HEK293 (cell line): ENCODE results near the gene FLCN.

Source experiments
- EGR2 ChIP-seq: fragments of 450-650 bp; formaldehyde crosslinking; IDR thresholded peaks from 2 replicates; pipeline ENCODE4 v1.5.1; 2016; ENCODE audit warnings: low read depth, missing biosample characterization, missing genetic modification characterization
- FEZF1 ChIP-seq: fragments of 450-650 bp; formaldehyde crosslinking; IDR thresholded peaks from 2 replicates; pipeline ENCODE4 v1.5.1; 2016; ENCODE audit warnings: missing biosample characterization, missing genetic modification characterization
- GLIS1 ChIP-seq: fragments of 450-650 bp; formaldehyde crosslinking; IDR thresholded peaks from 2 replicates; pipeline ENCODE4 v1.5.1; 2016; ENCODE audit warnings: missing biosample characterization, missing genetic modification characterization
- HOXC10 ChIP-seq: sonication (generic); formaldehyde crosslinking; IDR thresholded peaks from 2 replicates; pipeline ENCODE4 v1.8.1; 2023; ENCODE audit warnings: mild to moderate bottlenecking, missing genetic modification reagents
- KLF16 ChIP-seq: fragments of 450-650 bp; formaldehyde crosslinking; IDR thresholded peaks from 2 replicates; pipeline ENCODE4 v1.5.1; 2017; ENCODE audit warnings: missing biosample characterization, missing genetic modification characterization
- KLF8 ChIP-seq: fragments of 450-650 bp; formaldehyde crosslinking; IDR thresholded peaks from 2 replicates; pipeline ENCODE4 v1.5.1; 2016; ENCODE audit warnings: missing biosample characterization, missing genetic modification characterization
- RBAK ChIP-seq: fragments of 450-650 bp; formaldehyde crosslinking; IDR thresholded peaks from 2 replicates; pipeline ENCODE4 v1.5.1; 2016; ENCODE audit warnings: missing biosample characterization, missing genetic modification characterization
- SP2 ChIP-seq: fragments of 450-650 bp; formaldehyde crosslinking; IDR thresholded peaks from 2 replicates; pipeline ENCODE4 v1.5.1; 2016; ENCODE audit warnings: missing biosample characterization, missing genetic modification characterization
- SP7 ChIP-seq: fragments of 450-650 bp; formaldehyde crosslinking; IDR thresholded peaks from 2 replicates; pipeline ENCODE4 v1.5.1; 2016; ENCODE audit warnings: missing biosample characterization, missing genetic modification characterization
- YY1 ChIP-seq: fragments of 450-650 bp; formaldehyde crosslinking; IDR thresholded peaks from 2 replicates; pipeline ENCODE4 v1.5.1; 2018; ENCODE audit warnings: missing biosample characterization, missing genetic modification characterization
- ZNF121 ChIP-seq: fragments of 450-650 bp; formaldehyde crosslinking; IDR thresholded peaks from 2 replicates; pipeline ENCODE4 v1.5.1; 2016; ENCODE audit warnings: missing biosample characterization, missing genetic modification characterization
- ZNF202 ChIP-seq: fragments of 450-650 bp; formaldehyde crosslinking; IDR thresholded peaks from 2 replicates; pipeline ENCODE4 v1.5.1; 2016; ENCODE audit warnings: missing biosample characterization, missing genetic modification characterization, borderline replicate concordance
- ZNF214 ChIP-seq: fragments of 450-650 bp; formaldehyde crosslinking; IDR thresholded peaks from 2 replicates; pipeline ENCODE4 v1.5.1; 2017; ENCODE audit warnings: missing biosample characterization, mild to moderate bottlenecking, missing genetic modification characterization, borderline replicate concordance
- ZNF302 ChIP-seq: fragments of 450-650 bp; formaldehyde crosslinking; IDR thresholded peaks from 2 replicates; pipeline ENCODE4 v1.5.1; 2016; ENCODE audit warnings: missing biosample characterization, missing genetic modification characterization, low read depth
- ZNF366 ChIP-seq: fragments of 450-650 bp; formaldehyde crosslinking; conservative IDR thresholded peaks from 2 replicates; pipeline ENCODE4 v1.5.1; 2016; ENCODE audit warnings: missing biosample characterization, missing genetic modification characterization
- ZNF549 ChIP-seq: fragments of 450-650 bp; IDR thresholded peaks from 2 replicates; pipeline ENCODE4 v1.5.1; 2018; ENCODE audit warnings: missing biosample characterization, missing genetic modification characterization, mild to moderate bottlenecking, inconsistent platforms, moderate library complexity
- ZNF558 ChIP-seq: fragments of 450-650 bp; formaldehyde crosslinking; IDR thresholded peaks from 2 replicates; pipeline ENCODE4 v1.5.1; 2016; ENCODE audit warnings: missing biosample characterization, missing genetic modification characterization
- ZNF664 ChIP-seq: fragments of 450-650 bp; formaldehyde crosslinking; IDR thresholded peaks from 2 replicates; pipeline ENCODE4 v1.5.1; 2016; ENCODE audit warnings: missing biosample characterization, missing genetic modification characterization
- ZNF701 ChIP-seq: fragments of 450-650 bp; formaldehyde crosslinking; IDR thresholded peaks from 2 replicates; pipeline ENCODE4 v1.5.1; 2016; ENCODE audit warnings: missing biosample characterization, missing genetic modification characterization
- ZNF777 ChIP-seq: fragments of 450-650 bp; formaldehyde crosslinking; IDR thresholded peaks from 2 replicates; pipeline ENCODE4 v1.5.1; 2017; ENCODE audit warnings: missing biosample characterization, missing genetic modification characterization, borderline replicate concordance
- ZSCAN23 ChIP-seq: fragments of 450-650 bp; formaldehyde crosslinking; IDR thresholded peaks from 2 replicates; pipeline ENCODE4 v1.5.1; 2016; ENCODE audit warnings: missing biosample characterization, missing genetic modification characterization
- TF ChIP-seq, protein P1 (sequence below): fragments of 450-650 bp; formaldehyde crosslinking; IDR thresholded peaks from 2 replicates; pipeline ENCODE4 v1.5.1; 2016; ENCODE audit warnings: missing biosample characterization, missing genetic modification characterization
- TF ChIP-seq, protein P2 (sequence below): fragments of 450-650 bp; IDR thresholded peaks from 2 replicates; pipeline ENCODE4 v1.5.1; 2018; ENCODE audit warnings: missing biosample characterization, missing genetic modification characterization
- TF ChIP-seq, protein P3 (sequence below): fragments of 450-650 bp; formaldehyde crosslinking; IDR thresholded peaks from 2 replicates; pipeline ENCODE4 v1.5.1; 2017; ENCODE audit warnings: missing biosample characterization, mild to moderate bottlenecking, missing genetic modification characterization, moderate library complexity
- TF ChIP-seq, protein P4 (sequence below): fragments of 450-650 bp; formaldehyde crosslinking; IDR thresholded peaks from 2 replicates; pipeline ENCODE4 v1.5.1; 2016; ENCODE audit warnings: missing biosample characterization, missing genetic modification characterization
- TF ChIP-seq, protein P5 (sequence below): fragments of 450-650 bp; formaldehyde crosslinking; IDR thresholded peaks from 2 replicates; pipeline ENCODE4 v1.5.1; 2016; ENCODE audit warnings: missing biosample characterization, missing genetic modification characterization
- TF ChIP-seq, protein P6 (sequence below): fragments of 450-650 bp; formaldehyde crosslinking; IDR thresholded peaks from 2 replicates; pipeline ENCODE4 v1.5.1; 2016; ENCODE audit warnings: missing biosample characterization, missing genetic modification characterization
- TF ChIP-seq, protein P7 (sequence below): fragments of 450-650 bp; formaldehyde crosslinking; IDR thresholded peaks from 2 replicates; pipeline ENCODE4 v1.5.1; 2017; ENCODE audit warnings: missing biosample characterization, missing genetic modification characterization

FLCN gene

DNA sequence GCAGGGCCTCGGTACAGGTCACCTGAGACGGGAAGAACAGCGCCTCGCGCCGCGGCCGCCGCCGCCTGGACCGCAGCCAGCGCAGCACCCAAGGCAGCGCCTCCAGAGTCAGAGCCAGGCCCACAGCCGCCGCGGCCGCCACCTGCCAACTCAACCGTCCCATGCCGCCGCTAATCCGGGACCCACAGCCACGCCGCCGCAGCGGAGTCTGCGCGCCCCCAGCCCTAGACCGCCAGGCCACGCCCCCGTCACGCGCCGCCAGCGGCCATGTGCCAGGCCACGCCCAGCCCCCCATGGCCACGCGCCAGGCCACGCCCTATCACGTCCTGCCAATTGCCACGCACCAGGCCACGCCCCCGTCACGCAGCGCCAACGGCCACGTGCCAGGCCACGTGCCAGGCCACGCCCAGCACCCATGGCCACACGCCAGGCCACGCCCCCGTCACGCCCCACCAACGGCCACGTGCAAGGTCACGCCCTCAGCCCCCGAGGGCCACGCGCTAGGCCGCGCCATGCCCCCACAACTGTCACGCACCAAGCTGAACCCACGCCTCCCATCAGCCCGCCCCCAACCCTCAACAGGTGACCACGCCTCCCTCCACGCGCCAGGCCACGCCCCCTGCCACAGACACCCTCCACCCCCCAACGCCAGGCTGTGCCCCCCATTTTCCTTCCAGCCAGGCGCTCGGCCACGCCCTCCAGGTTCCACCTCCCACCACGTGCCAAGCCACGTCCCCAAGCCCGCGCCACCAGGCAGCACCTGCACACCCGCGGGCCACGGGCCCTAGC is 30.6 kb downstream of the FLCN start, which contains the start of gene PLD6 (continued):
- peak; percentile 54; the same call in 1 of the 2 replicates for TF ChIP-seq ZNF121 (tag by site-specific recombination)
- TF ChIP-seq GLIS1 (tag by site-specific recombination): peak; percentile 33
- peak; percentile 62; the same call in 1 of the 2 replicates for TF ChIP-seq YY1 (tag by site-specific recombination)
- TF ChIP-seq ZNF664 (tag by site-specific recombination): no peak
- TF ChIP-seq ZNF202: no peak
- TF ChIP-seq ZNF549 (tag by site-specific recombination): no peak
- no peak for TF ChIP-seq ZNF214 (tag by site-specific recombination)
- TF ChIP-seq KLF16 (tag by site-specific recombination): peak; percentile 99
- TF ChIP-seq ZSCAN23: no peak
- TF ChIP-seq RBAK (tag by site-specific recombination): no peak
- TF ChIP-seq, protein P1, sequence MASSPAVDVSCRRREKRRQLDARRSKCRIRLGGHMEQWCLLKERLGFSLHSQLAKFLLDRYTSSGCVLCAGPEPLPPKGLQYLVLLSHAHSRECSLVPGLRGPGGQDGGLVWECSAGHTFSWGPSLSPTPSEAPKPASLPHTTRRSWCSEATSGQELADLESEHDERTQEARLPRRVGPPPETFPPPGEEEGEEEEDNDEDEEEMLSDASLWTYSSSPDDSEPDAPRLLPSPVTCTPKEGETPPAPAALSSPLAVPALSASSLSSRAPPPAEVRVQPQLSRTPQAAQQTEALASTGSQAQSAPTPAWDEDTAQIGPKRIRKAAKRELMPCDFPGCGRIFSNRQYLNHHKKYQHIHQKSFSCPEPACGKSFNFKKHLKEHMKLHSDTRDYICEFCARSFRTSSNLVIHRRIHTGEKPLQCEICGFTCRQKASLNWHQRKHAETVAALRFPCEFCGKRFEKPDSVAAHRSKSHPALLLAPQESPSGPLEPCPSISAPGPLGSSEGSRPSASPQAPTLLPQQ (tag by site-specific recombination): peak; percentile 95
- no peak for TF ChIP-seq HOXC10 (CRISPR knock-in tag)
- TF ChIP-seq, protein P2, sequence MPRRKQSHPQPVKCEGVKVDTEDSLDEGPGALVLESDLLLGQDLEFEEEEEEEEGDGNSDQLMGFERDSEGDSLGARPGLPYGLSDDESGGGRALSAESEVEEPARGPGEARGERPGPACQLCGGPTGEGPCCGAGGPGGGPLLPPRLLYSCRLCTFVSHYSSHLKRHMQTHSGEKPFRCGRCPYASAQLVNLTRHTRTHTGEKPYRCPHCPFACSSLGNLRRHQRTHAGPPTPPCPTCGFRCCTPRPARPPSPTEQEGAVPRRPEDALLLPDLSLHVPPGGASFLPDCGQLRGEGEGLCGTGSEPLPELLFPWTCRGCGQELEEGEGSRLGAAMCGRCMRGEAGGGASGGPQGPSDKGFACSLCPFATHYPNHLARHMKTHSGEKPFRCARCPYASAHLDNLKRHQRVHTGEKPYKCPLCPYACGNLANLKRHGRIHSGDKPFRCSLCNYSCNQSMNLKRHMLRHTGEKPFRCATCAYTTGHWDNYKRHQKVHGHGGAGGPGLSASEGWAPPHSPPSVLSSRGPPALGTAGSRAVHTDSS (tag by site-specific recombination): no peak
- peak; percentile 95 for TF ChIP-seq EGR2
- TF ChIP-seq FEZF1: peak; percentile 38; the same call in 1 of the 2 replicates
- TF ChIP-seq, protein P3, sequence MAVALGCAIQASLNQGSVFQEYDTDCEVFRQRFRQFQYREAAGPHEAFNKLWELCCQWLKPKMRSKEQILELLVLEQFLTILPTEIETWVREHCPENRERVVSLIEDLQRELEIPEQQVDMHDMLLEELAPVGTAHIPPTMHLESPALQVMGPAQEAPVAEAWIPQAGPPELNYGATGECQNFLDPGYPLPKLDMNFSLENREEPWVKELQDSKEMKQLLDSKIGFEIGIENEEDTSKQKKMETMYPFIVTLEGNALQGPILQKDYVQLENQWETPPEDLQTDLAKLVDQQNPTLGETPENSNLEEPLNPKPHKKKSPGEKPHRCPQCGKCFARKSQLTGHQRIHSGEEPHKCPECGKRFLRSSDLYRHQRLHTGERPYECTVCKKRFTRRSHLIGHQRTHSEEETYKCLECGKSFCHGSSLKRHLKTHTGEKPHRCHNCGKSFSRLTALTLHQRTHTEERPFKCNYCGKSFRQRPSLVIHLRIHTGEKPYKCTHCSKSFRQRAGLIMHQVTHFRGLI: peak; percentile 92; the same call in 1 of the 2 replicates
- no peak for TF ChIP-seq ZNF558 (tag by site-specific recombination)
- peak; percentile 66 for TF ChIP-seq SP2
- TF ChIP-seq, protein P4, sequence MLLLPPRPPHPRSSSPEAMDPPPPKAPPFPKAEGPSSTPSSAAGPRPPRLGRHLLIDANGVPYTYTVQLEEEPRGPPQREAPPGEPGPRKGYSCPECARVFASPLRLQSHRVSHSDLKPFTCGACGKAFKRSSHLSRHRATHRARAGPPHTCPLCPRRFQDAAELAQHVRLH: no peak
- TF ChIP-seq SP7: peak; percentile 94
- TF ChIP-seq ZNF701 (tag by site-specific recombination): no peak
- peak; percentile 100 for TF ChIP-seq KLF8 (tag by site-specific recombination)
- no peak for TF ChIP-seq ZNF366 (tag by site-specific recombination)
- no peak for TF ChIP-seq ZNF302 (tag by site-specific recombination)
- TF ChIP-seq, protein P5, sequence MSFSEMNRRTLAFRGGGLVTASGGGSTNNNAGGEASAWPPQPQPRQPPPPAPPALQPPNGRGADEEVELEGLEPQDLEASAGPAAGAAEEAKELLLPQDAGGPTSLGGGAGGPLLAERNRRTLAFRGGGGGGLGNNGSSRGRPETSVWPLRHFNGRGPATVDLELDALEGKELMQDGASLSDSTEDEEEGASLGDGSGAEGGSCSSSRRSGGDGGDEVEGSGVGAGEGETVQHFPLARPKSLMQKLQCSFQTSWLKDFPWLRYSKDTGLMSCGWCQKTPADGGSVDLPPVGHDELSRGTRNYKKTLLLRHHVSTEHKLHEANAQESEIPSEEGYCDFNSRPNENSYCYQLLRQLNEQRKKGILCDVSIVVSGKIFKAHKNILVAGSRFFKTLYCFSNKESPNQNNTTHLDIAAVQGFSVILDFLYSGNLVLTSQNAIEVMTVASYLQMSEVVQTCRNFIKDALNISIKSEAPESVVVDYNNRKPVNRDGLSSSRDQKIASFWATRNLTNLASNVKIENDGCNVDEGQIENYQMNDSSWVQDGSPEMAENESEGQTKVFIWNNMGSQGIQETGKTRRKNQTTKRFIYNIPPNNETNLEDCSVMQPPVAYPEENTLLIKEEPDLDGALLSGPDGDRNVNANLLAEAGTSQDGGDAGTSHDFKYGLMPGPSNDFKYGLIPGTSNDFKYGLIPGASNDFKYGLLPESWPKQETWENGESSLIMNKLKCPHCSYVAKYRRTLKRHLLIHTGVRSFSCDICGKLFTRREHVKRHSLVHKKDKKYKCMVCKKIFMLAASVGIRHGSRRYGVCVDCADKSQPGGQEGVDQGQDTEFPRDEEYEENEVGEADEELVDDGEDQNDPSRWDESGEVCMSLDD (tag by site-specific recombination): peak; percentile 74
- TF ChIP-seq, protein P6, sequence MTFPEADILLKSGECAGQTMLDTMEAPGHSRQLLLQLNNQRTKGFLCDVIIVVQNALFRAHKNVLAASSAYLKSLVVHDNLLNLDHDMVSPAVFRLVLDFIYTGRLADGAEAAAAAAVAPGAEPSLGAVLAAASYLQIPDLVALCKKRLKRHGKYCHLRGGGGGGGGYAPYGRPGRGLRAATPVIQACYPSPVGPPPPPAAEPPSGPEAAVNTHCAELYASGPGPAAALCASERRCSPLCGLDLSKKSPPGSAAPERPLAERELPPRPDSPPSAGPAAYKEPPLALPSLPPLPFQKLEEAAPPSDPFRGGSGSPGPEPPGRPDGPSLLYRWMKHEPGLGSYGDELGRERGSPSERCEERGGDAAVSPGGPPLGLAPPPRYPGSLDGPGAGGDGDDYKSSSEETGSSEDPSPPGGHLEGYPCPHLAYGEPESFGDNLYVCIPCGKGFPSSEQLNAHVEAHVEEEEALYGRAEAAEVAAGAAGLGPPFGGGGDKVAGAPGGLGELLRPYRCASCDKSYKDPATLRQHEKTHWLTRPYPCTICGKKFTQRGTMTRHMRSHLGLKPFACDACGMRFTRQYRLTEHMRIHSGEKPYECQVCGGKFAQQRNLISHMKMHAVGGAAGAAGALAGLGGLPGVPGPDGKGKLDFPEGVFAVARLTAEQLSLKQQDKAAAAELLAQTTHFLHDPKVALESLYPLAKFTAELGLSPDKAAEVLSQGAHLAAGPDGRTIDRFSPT (tag by site-specific recombination): peak; percentile 95
- TF ChIP-seq, protein P7, sequence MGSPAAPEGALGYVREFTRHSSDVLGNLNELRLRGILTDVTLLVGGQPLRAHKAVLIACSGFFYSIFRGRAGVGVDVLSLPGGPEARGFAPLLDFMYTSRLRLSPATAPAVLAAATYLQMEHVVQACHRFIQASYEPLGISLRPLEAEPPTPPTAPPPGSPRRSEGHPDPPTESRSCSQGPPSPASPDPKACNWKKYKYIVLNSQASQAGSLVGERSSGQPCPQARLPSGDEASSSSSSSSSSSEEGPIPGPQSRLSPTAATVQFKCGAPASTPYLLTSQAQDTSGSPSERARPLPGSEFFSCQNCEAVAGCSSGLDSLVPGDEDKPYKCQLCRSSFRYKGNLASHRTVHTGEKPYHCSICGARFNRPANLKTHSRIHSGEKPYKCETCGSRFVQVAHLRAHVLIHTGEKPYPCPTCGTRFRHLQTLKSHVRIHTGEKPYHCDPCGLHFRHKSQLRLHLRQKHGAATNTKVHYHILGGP (tag by site-specific recombination): peak; percentile 57; the same call in 1 of the 2 replicates
- TF ChIP-seq ZNF777 (tag by site-specific recombination): no peak
